ENCODE measurements around the gene CPNE4. TPM values are rescaled to one million over a fixed set of nuclear protein-coding genes. Genes with fewer than 3 reads are reported as not detected.

The CPNE4 gene
- total and polyA plus RNA-seq, 2 donors from 2014 or later, result 0.79 to 1.2 TPM

DNA sequence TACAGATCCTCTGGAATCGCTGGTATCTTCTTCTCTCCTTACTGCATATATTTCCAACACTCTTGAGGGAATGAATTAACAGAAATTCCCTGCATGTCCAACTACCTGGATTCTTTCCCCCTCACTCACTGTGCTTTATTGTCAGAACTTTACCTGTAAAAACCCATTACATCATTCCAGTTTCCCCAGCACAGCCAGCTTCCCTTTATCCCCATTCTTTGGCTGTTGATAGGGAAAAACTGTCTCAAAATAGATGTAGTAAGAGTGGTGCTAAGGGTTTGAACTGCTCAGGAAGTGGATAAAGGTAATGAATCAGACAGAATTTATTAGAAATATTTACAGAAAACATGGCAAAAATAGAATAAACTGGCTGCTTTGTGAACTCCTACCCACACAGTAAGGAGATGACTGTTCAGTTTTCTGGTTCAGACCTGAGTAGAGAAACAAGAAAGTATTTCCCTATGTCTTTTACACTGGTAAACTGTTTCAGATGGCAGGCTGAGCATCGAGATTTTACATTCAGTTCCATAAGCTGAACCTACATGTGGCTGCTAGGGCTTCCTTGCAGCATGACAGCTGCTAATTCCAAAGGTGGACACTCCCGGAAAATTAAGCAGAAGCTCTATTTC lies 188.4 kb downstream of the CPNE4 start:
- intact Hi-C loops (cut with DNase I), result no loop called here
- TF ChIP-seq, protein P1, sequence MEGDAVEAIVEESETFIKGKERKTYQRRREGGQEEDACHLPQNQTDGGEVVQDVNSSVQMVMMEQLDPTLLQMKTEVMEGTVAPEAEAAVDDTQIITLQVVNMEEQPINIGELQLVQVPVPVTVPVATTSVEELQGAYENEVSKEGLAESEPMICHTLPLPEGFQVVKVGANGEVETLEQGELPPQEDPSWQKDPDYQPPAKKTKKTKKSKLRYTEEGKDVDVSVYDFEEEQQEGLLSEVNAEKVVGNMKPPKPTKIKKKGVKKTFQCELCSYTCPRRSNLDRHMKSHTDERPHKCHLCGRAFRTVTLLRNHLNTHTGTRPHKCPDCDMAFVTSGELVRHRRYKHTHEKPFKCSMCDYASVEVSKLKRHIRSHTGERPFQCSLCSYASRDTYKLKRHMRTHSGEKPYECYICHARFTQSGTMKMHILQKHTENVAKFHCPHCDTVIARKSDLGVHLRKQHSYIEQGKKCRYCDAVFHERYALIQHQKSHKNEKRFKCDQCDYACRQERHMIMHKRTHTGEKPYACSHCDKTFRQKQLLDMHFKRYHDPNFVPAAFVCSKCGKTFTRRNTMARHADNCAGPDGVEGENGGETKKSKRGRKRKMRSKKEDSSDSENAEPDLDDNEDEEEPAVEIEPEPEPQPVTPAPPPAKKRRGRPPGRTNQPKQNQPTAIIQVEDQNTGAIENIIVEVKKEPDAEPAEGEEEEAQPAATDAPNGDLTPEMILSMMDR (IDR thresholded peaks at IDR 0.05; ENCODE audit: borderline replicate concordance, extremely low read depth, insufficient read depth), result no peak
- H3K9me3 ChIP-seq (ENCODE audit: control insufficient read depth in 2 of 3, insufficient read depth in 1 of 3, low read length in 3 of 3), result no peaks in the 10 kb centered on the region
- H3K4me1 ChIP-seq (ENCODE audit: control insufficient read depth in 2 of 3, insufficient read depth in 2 of 3, low read depth in 1 of 3, low read length in 3 of 3), result no peaks in the 10 kb centered on the region
- no peaks in the 10 kb centered on the region for H3K36me3 ChIP-seq (ENCODE audit: control insufficient read depth in 2 of 3, insufficient read depth in 3 of 3, low read length in 3 of 3)
- no peak overlapping the region for H3K4me3 ChIP-seq (ENCODE audit: low read length in 3 of 3)
- DNase-seq (no peak), FAIRE-seq (no peak)
- no peak overlapping the region for H3K27ac ChIP-seq (ENCODE audit: low read depth in 2 of 2, low read length in 2 of 2)
- no peak overlapping the region for H3K9ac ChIP-seq (ENCODE audit: low read length in 3 of 3)
- no peaks in the 10 kb centered on the region for H3K27me3 ChIP-seq (ENCODE audit: control insufficient read depth, insufficient read depth, low read length)

DNA sequence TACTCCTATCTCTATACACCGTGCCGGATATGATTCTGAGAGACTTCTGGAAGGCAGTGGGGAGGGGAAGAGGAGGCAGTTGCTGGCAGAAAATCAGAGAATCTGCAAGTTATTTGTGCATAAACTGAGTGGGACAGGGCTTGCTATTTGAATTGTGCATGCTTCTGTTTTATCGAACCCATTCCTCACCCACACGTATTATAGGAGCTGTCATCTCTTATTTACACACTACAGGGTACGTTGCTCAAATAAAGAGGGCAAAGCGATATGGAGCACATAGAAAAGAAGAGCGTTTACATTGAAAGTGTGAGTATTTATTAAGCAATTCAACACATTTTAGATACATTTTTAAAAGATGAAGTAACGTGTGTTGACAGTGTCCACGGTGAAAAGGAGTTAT lies 191.6 kb downstream of the CPNE4 start:
- intact Hi-C loops (cut with DNase I), result no loop called here

DNA sequence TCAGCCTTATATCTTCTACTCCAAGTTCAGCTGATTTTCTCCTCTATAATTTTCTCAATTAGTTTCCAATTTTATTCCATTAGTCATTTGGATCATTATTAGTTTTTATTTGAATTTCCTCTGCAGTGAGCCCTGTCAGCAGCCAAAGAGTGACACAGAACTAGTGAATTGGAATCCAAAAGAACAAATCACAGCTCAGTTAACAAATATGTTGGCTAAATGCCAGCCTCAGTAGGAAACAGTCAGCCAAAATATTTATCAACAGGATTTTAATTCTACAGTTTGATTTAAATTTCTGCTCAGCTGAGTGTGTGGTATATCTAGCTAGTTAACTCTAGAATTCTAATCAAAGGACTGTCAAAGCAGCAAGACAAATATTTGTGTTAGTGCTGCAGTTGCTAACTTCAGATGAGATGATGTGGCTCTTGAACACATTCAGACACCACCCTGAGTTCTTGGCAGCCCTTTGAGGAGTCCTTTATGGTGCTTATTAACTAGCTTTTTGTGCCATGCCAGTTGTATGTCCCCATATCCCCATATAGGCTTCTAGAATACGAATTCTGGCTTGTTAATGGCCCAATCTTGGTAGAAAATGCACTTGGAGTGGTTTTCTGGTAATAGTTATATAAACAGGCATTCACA lies 194.5 kb downstream of the CPNE4 start:
- Histone ChIP-seq H3K27me3 (ENCODE audit: control insufficient read depth, insufficient read depth, low read length) (no peaks in the 10 kb centered on the region), H3K4me1 (ENCODE audit: control insufficient read depth in 2 of 3, insufficient read depth in 2 of 3, low read depth in 1 of 3, low read length in 3 of 3) (no peaks in the 10 kb centered on the region), H3K27ac (ENCODE audit: low read depth in 2 of 2, low read length in 2 of 2) (no peak overlapping the region), H3K9me3 (ENCODE audit: control insufficient read depth in 2 of 3, insufficient read depth in 1 of 3, low read length in 3 of 3) (no peaks in the 10 kb centered on the region), H3K9ac (ENCODE audit: low read length in 3 of 3) (no peak overlapping the region), H3K4me3 (ENCODE audit: low read length in 3 of 3) (no peak overlapping the region), H3K36me3 (ENCODE audit: control insufficient read depth in 2 of 3, insufficient read depth in 3 of 3, low read length in 3 of 3) (no peaks in the 10 kb centered on the region)
- intact Hi-C loops (cut with DNase I), result no loop called here
- FAIRE-seq, result no peak
- TF ChIP-seq, protein P1 (IDR thresholded peaks at IDR 0.05; ENCODE audit: borderline replicate concordance, extremely low read depth, insufficient read depth), result no peak
- DNase-seq, result no peak

More for the DNA sequence above, 191.6 kb downstream of the CPNE4 start:
- no peak for DNase-seq
- TF ChIP-seq, protein P1 (IDR thresholded peaks at IDR 0.05; ENCODE audit: borderline replicate concordance, extremely low read depth, insufficient read depth), result no peak
- Histone ChIP-seq H3K27me3 (ENCODE audit: control insufficient read depth, insufficient read depth, low read length) (no peaks in the 10 kb centered on the region), H3K9me3 (ENCODE audit: control insufficient read depth in 2 of 3, insufficient read depth in 1 of 3, low read length in 3 of 3) (no peaks in the 10 kb centered on the region), H3K4me3 (ENCODE audit: low read length in 3 of 3) (no peak overlapping the region), H3K36me3 (ENCODE audit: control insufficient read depth in 2 of 3, insufficient read depth in 3 of 3, low read length in 3 of 3) (no peaks in the 10 kb centered on the region), H3K4me1 (ENCODE audit: control insufficient read depth in 2 of 3, insufficient read depth in 2 of 3, low read depth in 1 of 3, low read length in 3 of 3) (no peaks in the 10 kb centered on the region), H3K27ac (ENCODE audit: low read depth in 2 of 2, low read length in 2 of 2) (no peak overlapping the region), H3K9ac (ENCODE audit: low read length in 3 of 3) (no peak overlapping the region)
- no peak for FAIRE-seq

All from kidney (tissue), 14 donors.